GM13976 (cell line): ENCODE results near the gene MAGEA6.
"Not testable (repeated sequence)": the region's sequence is repeated elsewhere in the genome, so short reads cannot be mapped to it uniquely, and the experiment has no call there.

Experiments used
- DNase-seq: peaks from one replicate; pipeline ENCODE4 v3.0.0; 2012; ENCODE audit warnings: low spot score
- in situ Hi-C: fragments of 300-500 bp; cut with MboI; formaldehyde crosslinking; loops from one replicate; pipeline ENCODE4 v1.12.0; 2022; ENCODE audit warnings: low sequenced_read_pairs, mixed read lengths, inconsistent platforms; ENCODE audit not compliant: unreplicated experiment
- TF ChIP-seq, protein P1 (sequence below): IDR thresholded peaks from 2 replicates; pipeline ENCODE4 v1.5.1; 2012; ENCODE audit warnings: borderline replicate concordance, mild to moderate bottlenecking; ENCODE audit not compliant: insufficient read depth; ENCODE audit errors: extremely low read depth, missing control alignments, control extremely low read depth

The MAGEA6 gene

DNA sequence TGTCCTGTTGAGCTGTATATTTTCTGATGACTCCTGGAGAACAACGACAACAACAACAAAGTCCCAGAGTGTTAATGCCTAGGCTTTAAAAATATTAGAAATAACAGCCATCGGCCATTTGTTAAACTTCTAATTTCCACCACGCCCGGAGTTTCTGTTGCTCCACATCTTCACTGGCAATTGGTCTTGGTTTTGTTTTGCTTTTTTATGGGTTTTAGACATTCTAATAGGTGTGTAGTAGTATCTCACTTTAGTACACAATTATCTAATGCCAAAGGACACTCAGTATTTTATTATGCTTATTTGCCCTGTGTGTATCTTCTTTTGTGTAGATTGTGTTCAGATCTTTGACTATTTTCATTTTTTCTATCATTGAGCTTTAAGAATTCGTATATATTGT lies 30.9 kb downstream of the MAGEA6 start:
- DNase-seq = no peak
- TF ChIP-seq, protein P1, sequence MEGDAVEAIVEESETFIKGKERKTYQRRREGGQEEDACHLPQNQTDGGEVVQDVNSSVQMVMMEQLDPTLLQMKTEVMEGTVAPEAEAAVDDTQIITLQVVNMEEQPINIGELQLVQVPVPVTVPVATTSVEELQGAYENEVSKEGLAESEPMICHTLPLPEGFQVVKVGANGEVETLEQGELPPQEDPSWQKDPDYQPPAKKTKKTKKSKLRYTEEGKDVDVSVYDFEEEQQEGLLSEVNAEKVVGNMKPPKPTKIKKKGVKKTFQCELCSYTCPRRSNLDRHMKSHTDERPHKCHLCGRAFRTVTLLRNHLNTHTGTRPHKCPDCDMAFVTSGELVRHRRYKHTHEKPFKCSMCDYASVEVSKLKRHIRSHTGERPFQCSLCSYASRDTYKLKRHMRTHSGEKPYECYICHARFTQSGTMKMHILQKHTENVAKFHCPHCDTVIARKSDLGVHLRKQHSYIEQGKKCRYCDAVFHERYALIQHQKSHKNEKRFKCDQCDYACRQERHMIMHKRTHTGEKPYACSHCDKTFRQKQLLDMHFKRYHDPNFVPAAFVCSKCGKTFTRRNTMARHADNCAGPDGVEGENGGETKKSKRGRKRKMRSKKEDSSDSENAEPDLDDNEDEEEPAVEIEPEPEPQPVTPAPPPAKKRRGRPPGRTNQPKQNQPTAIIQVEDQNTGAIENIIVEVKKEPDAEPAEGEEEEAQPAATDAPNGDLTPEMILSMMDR = no peak
- in situ Hi-C loops = no loop called here

DNA sequence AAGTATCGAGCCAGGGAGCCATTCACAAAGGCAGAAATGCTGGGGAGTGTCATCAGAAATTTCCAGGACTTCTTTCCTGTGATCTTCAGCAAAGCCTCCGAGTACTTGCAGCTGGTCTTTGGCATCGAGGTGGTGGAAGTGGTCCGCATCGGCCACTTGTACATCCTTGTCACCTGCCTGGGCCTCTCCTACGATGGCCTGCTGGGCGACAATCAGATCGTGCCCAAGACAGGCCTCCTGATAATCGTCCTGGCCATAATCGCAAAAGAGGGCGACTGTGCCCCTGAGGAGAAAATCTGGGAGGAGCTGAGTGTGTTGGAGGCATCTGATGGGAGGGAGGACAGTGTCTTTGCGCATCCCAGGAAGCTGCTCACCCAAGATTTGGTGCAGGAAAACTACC lies 33.0 kb downstream of the MAGEA6 start:
- in situ Hi-C loops = not testable (repeated sequence)

DNA sequence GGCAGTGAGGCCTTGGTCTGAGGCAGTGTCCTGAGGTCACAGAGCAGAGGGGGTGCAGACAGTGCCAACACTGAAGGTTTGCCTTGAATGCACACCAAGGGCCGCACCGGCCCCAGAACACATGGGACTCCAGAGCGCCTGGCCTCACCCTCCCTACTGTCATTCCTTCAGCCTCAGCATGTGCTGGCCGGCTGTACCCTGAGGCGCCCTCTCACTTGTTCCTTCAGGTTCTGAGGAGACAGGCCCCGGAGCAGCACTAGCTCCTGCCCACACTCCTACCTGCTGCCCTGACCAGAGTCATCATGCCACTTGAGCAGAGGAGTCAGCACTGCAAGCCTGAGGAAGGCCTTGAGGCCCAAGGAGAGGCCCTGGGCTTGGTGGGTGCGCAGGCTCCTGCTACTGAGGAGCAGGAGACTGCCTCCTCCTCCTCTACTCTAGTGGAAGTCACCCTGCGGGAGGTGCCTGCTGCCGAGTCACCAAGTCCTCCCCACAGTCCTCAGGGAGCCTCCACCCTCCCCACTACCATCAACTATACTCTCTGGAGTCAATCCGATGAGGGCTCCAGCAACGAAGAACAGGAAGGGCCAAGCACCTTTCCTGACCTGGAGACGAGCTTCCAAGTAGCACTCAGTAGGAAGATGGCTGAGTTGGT lies 33.5 kb downstream of the MAGEA6 start:
- in situ Hi-C loops = no loop called here
- no peak for DNase-seq
- TF ChIP-seq, protein P1 = no peak

More for the DNA sequence above, 33.0 kb downstream of the MAGEA6 start:
- not testable (repeated sequence) for DNase-seq

DNA sequence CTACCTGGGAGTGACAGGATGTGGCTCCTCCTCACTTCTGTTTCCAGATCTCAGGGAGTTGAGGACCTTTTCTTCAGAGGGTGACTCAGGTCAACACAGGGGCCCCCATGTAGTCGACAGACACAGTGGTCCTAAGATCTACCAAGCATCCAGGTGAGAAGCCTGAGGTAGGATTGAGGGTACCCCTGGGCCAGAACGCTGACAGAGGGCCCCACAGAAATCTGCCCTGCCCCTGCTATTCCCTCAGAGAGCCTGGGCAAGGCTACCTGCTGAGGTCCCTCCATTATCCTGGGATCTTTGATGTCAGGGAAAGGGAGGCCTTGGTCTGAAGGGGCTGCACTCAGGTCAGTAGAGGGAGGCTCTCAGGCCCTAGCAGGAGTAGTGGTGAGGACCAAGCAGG lies 34.4 kb downstream of the MAGEA6 start:
- in situ Hi-C loops = no loop called here
- no peak for DNase-seq
- TF ChIP-seq, protein P1 = no peak

DNA sequence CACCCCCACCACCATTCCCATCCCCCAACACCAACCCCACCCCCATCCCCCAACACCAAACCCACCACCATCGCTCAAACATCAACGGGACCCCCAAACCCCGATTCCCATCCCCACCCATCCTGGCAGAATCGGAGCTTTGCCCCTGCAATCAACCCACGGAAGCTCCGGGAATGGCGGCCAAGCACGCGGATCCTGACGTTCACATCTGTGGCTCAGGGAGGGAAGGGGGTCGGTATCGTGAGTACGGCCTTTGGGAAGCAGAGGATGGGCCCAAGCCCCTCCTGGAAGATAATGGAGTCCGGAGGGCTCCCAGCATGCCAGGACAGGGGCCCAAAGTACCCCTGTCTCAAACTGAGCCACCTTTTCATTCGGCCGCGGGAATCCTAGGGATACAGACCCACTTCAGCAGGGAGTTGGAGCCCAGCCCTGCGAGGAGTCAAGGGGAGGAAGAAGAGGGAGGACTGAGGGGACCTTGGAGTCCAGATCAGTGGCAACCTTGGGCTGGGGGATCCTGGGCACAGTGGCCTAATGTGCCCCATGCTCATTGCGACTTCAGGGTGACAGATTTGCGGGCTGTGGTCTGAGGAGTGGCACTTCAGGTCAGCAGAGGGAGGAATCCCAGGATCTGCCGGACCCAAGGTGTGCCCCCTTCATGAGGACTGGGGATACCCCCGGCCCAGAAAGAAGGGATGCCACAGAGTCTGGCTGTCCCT lies 35.2 kb downstream of the MAGEA6 start:
- in situ Hi-C loops, DNase-seq: not testable (repeated sequence)

DNA sequence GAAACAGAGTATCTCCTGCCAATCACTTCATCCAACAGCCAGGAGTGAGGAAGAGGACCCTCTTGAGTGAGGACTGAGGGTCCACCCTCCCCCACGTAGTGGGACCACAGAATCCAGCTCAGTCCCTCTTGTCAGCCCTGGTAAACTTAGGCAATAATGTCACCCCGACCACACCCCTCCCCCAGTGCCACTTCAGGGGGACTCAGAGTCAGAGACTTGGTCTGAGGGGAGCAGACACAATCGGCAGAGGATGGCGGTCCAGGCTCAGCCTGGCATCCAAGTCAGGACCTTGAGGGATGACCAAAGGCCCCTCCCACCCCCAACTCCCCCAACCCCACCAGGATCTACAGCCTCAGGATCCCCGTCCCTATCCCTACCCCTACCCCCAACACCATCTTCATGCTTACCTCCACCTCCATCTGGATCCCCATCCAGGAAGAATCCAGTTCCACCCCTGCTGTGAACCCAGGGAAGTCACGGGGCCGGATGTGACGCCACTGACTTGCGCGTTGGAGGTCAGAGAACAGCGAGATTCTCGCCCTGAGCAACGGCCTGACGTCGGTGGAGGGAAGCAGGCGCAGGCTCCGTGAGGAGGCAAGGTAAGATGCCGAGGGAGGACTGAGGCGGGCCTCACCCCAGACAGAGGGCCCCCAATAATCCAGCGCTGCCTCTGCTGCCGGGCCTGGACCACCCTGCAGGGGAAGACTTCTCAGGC lies 36.1 kb downstream of the MAGEA6 start, which contains the start of the genes CSAG1 and MAGEA12:
Gene CSAG1, minus strand, starts transcription at position 461 of the 715 bp plus-strand sequence. CDS start 1,261 bp downstream, outside the sequence.
Gene MAGEA12, plus strand, starts transcription at position 497 of the 715 bp plus-strand sequence. CDS start 2,405 bp downstream, outside the sequence.
- no peak for DNase-seq
- in situ Hi-C loops = no loop called here
- TF ChIP-seq, protein P1 = no peak

DNA sequence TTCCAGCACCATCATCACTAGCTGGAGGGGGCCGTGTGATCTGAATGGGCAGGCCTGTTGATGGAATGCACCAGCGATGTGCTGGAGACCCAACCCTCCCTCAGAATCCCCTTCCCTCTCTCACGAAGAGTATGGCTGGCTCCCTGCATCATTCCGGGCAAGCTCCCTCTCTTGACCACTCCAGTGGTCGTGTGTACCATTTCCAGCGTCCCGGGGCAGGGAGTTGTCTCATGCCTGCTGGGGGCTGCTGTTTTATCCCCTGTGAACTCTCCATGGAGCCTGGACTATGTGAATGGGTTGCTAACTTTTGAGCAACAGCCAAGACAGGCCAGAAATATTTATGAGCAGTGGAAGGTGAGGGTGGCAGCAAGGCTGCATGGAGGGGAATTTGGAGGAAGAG lies 44.1 kb downstream of the MAGEA6 start:
- TF ChIP-seq, protein P1 = no peak

More for the DNA sequence above, 44.1 kb downstream of the MAGEA6 start:
- in situ Hi-C loops = no loop called here
- no peak for DNase-seq
